GM23338 (cell line): Measurements from ENCODE around the gene INTS6L. TPM values are rescaled to one million over a fixed set of nuclear protein-coding genes. Genes with fewer than 3 reads are reported as not detected.

Experiments
- ATAC-seq: fragments of 200-7000 bp; cut with Tn5 transposase; 3 replicates; pipeline ENCODE4 v1.9.1; 2020
- DNase-seq: peaks from one replicate; pipeline ENCODE4 v3.0.0-alpha.2; 2015; ENCODE audit warnings: low spot score
- H2AFZ ChIP-seq: fragments of 200-600 bp; sonication (generic); 2 replicates; pipeline ENCODE4 v1.8.0; 2016; ENCODE audit warnings: antibody characterized with exemption, mild to moderate bottlenecking, moderate library complexity
- H3F3A ChIP-seq: fragments of 200-600 bp; sonication (generic); replicated peaks from 2 replicates; pipeline ENCODE4 v1.8.0; 2017; ENCODE audit warnings: antibody characterized with exemption, mixed run types, low read depth
- H3K27ac ChIP-seq: fragments of 200-600 bp; sonication (generic); 2 replicates; pipeline ENCODE4 v1.6.1; 2016; ENCODE audit warnings: low read depth
- H3K27me3 ChIP-seq: fragments of 200-600 bp; sonication (generic); 2 replicates; pipeline ENCODE4 v1.8.0; 2016; ENCODE audit warnings: mild to moderate bottlenecking, mixed run types, moderate library complexity; ENCODE audit not compliant: insufficient read depth
- H3K36me3 ChIP-seq: fragments of 200-600 bp; sonication (generic); 2 replicates; pipeline ENCODE4 v1.8.0; 2016; ENCODE audit warnings: mild to moderate bottlenecking; ENCODE audit not compliant: insufficient read depth
- H3K4me1 ChIP-seq: fragments of 200-600 bp; sonication (generic); 2 replicates; pipeline ENCODE4 v1.8.0; 2016; ENCODE audit warnings: mild to moderate bottlenecking, moderate library complexity; ENCODE audit not compliant: insufficient read depth
- H3K4me2 ChIP-seq: fragments of 200-600 bp; sonication (generic); 2 replicates; pipeline ENCODE4 v1.7.1; 2017; ENCODE audit warnings: mixed run types
- H3K4me3 ChIP-seq: fragments of 200-600 bp; sonication (generic); 2 replicates; pipeline ENCODE4 v1.6.1; 2016; ENCODE audit warnings: mixed run types
- H3K79me2 ChIP-seq: fragments of 200-600 bp; sonication (generic); replicated peaks from 2 replicates; pipeline ENCODE4 v1.8.0; 2017; ENCODE audit warnings: mild to moderate bottlenecking; ENCODE audit not compliant: insufficient read depth
- H3K9me2 ChIP-seq: fragments of 200-600 bp; sonication (generic); 2 replicates; pipeline ENCODE4 v1.8.0; 2017; ENCODE audit not compliant: insufficient read depth
- H4K20me1 ChIP-seq: fragments of 200-600 bp; sonication (generic); replicated peaks from 2 replicates; pipeline ENCODE4 v1.8.0; 2017; ENCODE audit warnings: mild to moderate bottlenecking; ENCODE audit not compliant: insufficient read depth
- H3K27ac Mint-ChIP-seq: 2 replicates; pipeline ENCODE4 v1.8.0; 2020; ENCODE audit warnings: inconsistent platforms, mild to moderate bottlenecking, moderate library complexity, mixed read lengths
- H3K27me3 Mint-ChIP-seq: 3 replicates; pipeline ENCODE4 v1.8.0; 2022; ENCODE audit warnings: low read depth, mild to moderate bottlenecking, moderate library complexity, mixed read lengths, inconsistent platforms; ENCODE audit not compliant: insufficient read depth, poor library complexity
- H3K36me3 Mint-ChIP-seq: 3 replicates; pipeline ENCODE4 v1.8.0; 2021; ENCODE audit warnings: low read depth, mild to moderate bottlenecking, inconsistent platforms, moderate library complexity, mixed read lengths
- H3K4me1 Mint-ChIP-seq: 3 replicates; pipeline ENCODE4 v1.8.0; 2020; ENCODE audit warnings: mild to moderate bottlenecking, inconsistent platforms, mixed read lengths
- H3K4me3 Mint-ChIP-seq: 3 replicates; pipeline ENCODE4 v1.8.0; 2021; ENCODE audit warnings: moderate library complexity, mild to moderate bottlenecking, inconsistent platforms, mixed read lengths
- H3K9me3 Mint-ChIP-seq: 3 replicates; pipeline ENCODE4 v1.8.0; 2020; ENCODE audit warnings: moderate library complexity, mild to moderate bottlenecking, inconsistent platforms, mixed read lengths
- EZH2 ChIP-seq: fragments of 200-600 bp; sonication (generic); IDR thresholded peaks from one replicate; pipeline ENCODE4 v1.8.0; 2017; ENCODE audit warnings: antibody characterized with exemption, mild to moderate bottlenecking, low read depth; ENCODE audit not compliant: unreplicated experiment
- JUNB ChIP-seq: IDR thresholded peaks from one replicate; pipeline ENCODE4 v1.6.1; 2016; ENCODE audit warnings: antibody characterized with exemption; ENCODE audit not compliant: unreplicated experiment
- ZNF331 ChIP-seq: fragments of 250-450 bp; sonication (Bioruptor Pico); IDR thresholded peaks from 2 replicates; pipeline ENCODE4 v1.5.0; 2020; ENCODE audit warnings: low read depth, mild to moderate bottlenecking, moderate library complexity
- polyA plus RNA-seq: library from polyadenylated mRNA; unstranded; fragments of >200 nt; fragmentation: Nextera tagmentation; extraction: Ambion mirVana; gene quantifications from 2 replicates; pipeline ENCODE4 v1.2.1, GENCODE V29; 2016
- total RNA-seq: library from RNA; depleted of rRNA; stranded (reverse); fragments of >200 nt; shearing (Covaris generic); gene quantifications from 2 replicates; pipeline ENCODE4 v1.2.3, GENCODE V29; 2014
- TF ChIP-seq, protein P1 (sequence below): fragments of 250-450 bp; sonication (Bioruptor Pico); IDR thresholded peaks from 2 replicates; pipeline ENCODE4 v1.5.0; 2020; ENCODE audit warnings: mild to moderate bottlenecking, moderate library complexity
- TF ChIP-seq, protein P2 (sequence below): IDR thresholded peaks from 2 replicates; pipeline ENCODE4 v1.6.1; 2016; ENCODE audit warnings: antibody characterized with exemption
- TF ChIP-seq, protein P3 (sequence below): IDR thresholded peaks from one replicate; pipeline ENCODE4 v1.6.1; 2018; ENCODE audit warnings: antibody characterized with exemption; ENCODE audit not compliant: unreplicated experiment

INTS6L gene
- total and polyA plus RNA-seq, 2 experiments from 2014 or later = 4.5 to 6.4 TPM

DNA sequence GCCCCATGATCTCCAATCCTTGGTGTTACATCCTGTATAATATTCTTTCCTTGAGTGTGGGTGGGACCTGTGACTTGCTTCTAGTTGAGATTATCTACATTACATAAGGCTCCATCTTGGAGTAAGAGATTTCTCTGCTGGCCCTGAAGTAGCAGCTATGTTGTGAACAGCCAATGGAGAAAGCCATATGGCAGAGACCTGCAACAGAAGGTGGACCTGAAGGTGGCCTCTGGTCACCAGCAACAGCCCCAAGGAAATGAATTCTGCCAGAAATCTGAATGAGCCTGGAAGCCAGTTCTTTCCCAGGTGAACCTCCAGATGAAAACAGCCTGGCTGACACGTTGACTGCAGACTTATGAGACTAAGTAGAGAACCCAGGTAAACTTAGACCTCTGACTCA lies 2.3 kb upstream of the INTS6L start (continued):
- TF ChIP-seq, protein P1, sequence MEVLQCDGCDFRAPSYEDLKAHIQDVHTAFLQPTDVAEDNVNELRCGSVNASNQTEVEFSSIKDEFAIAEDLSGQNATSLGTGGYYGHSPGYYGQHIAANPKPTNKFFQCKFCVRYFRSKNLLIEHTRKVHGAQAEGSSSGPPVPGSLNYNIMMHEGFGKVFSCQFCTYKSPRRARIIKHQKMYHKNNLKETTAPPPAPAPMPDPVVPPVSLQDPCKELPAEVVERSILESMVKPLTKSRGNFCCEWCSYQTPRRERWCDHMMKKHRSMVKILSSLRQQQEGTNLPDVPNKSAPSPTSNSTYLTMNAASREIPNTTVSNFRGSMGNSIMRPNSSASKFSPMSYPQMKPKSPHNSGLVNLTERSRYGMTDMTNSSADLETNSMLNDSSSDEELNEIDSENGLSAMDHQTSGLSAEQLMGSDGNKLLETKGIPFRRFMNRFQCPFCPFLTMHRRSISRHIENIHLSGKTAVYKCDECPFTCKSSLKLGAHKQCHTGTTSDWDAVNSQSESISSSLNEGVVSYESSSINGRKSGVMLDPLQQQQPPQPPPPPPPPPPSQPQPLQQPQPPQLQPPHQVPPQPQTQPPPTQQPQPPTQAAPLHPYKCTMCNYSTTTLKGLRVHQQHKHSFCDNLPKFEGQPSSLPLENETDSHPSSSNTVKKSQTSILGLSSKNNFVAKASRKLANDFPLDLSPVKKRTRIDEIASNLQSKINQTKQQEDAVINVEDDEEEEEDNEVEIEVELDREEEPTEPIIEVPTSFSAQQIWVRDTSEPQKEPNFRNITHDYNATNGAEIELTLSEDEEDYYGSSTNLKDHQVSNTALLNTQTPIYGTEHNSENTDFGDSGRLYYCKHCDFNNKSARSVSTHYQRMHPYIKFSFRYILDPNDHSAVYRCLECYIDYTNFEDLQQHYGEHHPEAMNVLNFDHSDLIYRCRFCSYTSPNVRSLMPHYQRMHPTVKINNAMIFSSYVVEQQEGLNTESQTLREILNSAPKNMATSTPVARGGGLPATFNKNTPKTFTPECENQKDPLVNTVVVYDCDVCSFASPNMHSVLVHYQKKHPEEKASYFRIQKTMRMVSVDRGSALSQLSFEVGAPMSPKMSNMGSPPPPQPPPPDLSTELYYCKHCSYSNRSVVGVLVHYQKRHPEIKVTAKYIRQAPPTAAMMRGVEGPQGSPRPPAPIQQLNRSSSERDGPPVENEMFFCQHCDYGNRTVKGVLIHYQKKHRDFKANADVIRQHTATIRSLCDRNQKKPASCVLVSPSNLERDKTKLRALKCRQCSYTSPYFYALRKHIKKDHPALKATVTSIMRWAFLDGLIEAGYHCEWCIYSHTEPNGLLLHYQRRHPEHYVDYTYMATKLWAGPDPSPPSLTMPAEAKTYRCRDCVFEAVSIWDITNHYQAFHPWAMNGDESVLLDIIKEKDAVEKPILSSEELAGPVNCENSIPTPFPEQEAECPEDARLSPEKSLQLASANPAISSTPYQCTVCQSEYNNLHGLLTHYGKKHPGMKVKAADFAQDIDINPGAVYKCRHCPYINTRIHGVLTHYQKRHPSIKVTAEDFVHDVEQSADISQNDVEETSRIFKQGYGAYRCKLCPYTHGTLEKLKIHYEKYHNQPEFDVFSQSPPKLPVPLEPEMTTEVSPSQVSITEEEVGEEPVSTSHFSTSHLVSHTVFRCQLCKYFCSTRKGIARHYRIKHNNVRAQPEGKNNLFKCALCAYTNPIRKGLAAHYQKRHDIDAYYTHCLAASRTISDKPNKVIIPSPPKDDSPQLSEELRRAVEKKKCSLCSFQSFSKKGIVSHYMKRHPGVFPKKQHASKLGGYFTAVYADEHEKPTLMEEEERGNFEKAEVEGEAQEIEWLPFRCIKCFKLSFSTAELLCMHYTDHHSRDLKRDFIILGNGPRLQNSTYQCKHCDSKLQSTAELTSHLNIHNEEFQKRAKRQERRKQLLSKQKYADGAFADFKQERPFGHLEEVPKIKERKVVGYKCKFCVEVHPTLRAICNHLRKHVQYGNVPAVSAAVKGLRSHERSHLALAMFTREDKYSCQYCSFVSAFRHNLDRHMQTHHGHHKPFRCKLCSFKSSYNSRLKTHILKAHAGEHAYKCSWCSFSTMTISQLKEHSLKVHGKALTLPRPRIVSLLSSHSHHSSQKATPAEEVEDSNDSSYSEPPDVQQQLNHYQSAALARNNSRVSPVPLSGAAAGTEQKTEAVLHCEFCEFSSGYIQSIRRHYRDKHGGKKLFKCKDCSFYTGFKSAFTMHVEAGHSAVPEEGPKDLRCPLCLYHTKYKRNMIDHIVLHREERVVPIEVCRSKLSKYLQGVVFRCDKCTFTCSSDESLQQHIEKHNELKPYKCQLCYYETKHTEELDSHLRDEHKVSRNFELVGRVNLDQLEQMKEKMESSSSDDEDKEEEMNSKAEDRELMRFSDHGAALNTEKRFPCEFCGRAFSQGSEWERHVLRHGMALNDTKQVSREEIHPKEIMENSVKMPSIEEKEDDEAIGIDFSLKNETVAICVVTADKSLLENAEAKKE (CRISPR knock-in tag) = no peak
- TF ChIP-seq, protein P2, sequence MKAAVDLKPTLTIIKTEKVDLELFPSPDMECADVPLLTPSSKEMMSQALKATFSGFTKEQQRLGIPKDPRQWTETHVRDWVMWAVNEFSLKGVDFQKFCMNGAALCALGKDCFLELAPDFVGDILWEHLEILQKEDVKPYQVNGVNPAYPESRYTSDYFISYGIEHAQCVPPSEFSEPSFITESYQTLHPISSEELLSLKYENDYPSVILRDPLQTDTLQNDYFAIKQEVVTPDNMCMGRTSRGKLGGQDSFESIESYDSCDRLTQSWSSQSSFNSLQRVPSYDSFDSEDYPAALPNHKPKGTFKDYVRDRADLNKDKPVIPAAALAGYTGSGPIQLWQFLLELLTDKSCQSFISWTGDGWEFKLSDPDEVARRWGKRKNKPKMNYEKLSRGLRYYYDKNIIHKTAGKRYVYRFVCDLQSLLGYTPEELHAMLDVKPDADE = no peak

DNA sequence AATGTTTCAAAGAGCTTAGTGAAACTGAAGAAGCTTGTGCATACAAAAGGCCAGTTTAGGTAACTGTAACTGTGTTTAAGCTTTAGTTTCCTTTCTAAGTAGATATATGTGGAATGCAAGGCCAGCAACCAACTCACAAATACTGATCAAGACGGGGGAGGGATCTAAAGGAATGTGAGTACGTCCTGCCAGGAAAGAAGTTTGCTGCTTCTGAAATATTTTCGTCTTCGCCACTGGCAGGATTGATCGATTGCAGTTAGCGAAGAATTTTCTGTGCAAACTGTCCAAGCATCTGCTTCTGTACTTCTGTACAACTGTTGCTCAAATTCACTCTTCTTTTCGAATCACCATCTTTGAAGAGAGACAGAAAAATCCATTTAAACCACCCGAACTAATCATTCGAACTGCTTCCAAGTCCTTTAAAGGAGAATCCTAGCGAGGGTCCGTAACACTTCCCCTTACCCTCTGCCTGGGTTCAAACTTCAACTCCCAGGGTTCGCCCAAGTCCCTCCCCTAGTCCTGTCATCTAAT lies 373 bp upstream of the INTS6L start:
- Histone ChIP-seq H3K4me1 (peaks cover 6% of the 10 kb centered on the region; the same call in 1 of the 2 replicates), H4K20me1 (no peaks in the 10 kb centered on the region), H3K9me2 (no peaks in the 10 kb centered on the region), H3K4me2 (peak overlapping the region; percentile 58), H3K27ac (no peak overlapping the region), H3K27me3 (no peaks in the 10 kb centered on the region), H3F3A (no peaks in the 10 kb centered on the region), H3K36me3 (no peaks in the 10 kb centered on the region), H2AFZ (no peak overlapping the region), H3K79me2 (no peaks in the 10 kb centered on the region), H3K4me3 (peak overlapping the region; percentile 67)
- Mint-ChIP-seq H3K4me3 (peak overlapping the region; percentile 94), H3K36me3 (no peaks in the 10 kb centered on the region), H3K4me1 (peaks cover 11% of the 10 kb centered on the region), H3K9me3 (no peaks in the 10 kb centered on the region), H3K27ac (no peak overlapping the region), H3K27me3 (peaks cover 2% of the 10 kb centered on the region)
- TF ChIP-seq EZH2 (no peak), ZNF331 (no peak), JUNB (no peak)
- TF ChIP-seq, protein P2 = 0 out of 2 replicates have a peak, but pooled peaks have one; percentile 36
- TF ChIP-seq, protein P3, sequence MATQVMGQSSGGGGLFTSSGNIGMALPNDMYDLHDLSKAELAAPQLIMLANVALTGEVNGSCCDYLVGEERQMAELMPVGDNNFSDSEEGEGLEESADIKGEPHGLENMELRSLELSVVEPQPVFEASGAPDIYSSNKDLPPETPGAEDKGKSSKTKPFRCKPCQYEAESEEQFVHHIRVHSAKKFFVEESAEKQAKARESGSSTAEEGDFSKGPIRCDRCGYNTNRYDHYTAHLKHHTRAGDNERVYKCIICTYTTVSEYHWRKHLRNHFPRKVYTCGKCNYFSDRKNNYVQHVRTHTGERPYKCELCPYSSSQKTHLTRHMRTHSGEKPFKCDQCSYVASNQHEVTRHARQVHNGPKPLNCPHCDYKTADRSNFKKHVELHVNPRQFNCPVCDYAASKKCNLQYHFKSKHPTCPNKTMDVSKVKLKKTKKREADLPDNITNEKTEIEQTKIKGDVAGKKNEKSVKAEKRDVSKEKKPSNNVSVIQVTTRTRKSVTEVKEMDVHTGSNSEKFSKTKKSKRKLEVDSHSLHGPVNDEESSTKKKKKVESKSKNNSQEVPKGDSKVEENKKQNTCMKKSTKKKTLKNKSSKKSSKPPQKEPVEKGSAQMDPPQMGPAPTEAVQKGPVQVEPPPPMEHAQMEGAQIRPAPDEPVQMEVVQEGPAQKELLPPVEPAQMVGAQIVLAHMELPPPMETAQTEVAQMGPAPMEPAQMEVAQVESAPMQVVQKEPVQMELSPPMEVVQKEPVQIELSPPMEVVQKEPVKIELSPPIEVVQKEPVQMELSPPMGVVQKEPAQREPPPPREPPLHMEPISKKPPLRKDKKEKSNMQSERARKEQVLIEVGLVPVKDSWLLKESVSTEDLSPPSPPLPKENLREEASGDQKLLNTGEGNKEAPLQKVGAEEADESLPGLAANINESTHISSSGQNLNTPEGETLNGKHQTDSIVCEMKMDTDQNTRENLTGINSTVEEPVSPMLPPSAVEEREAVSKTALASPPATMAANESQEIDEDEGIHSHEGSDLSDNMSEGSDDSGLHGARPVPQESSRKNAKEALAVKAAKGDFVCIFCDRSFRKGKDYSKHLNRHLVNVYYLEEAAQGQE = no peak
- ATAC-seq = no peak
- peak; percentile 39 for DNase-seq
